Pancreas (tissue), 10 donors: ENCODE data around the gene AMOTL2. TPM values are rescaled to one million over a fixed set of nuclear protein-coding genes. Genes with fewer than 3 reads are reported as not detected.

Experiments used
- ATAC-seq, 4 donors: fragments of 200-7000 bp; cut with Tn5 transposase; one replicate each; pipeline versions ENCODE4 v1.8.0 to v1.9.1; 2020; ENCODE audit warnings: mild to moderate bottlenecking in 4 of 4, moderate library complexity in 4 of 4
- DNase-seq, 6 donors: peaks; one replicate each; pipeline ENCODE4 v3.0.0-alpha.2; 2020
- FAIRE-seq: peaks from 2 replicates; lab custom pipeline; 2012; peaks lifted over from hg19 to GRCh38; lab: Jason Lieb, UNC
- H3K27ac ChIP-seq, 4 donors: fragments of 200-600 bp; sonication (generic); 1 replicate in 3 of 4; 2 replicates in 1 of 4; pipeline versions ENCODE4 v1.5.0 to v1.8.0; 2020
- H3K27me3 ChIP-seq, 4 donors: fragments of 200-600 bp; one replicate each; pipeline ENCODE4 v1.8.0; 2021
- H3K36me3 ChIP-seq, 3 donors: fragments of 200-600 bp; sonication (generic) in 1 of 3; one replicate each; pipeline versions ENCODE4 v1.5.0 to v1.8.0; 2020 to 2021
- H3K4me1 ChIP-seq, 3 donors: fragments of 200-600 bp; one replicate each; pipeline ENCODE4 v1.8.0; 2021
- H3K4me3 ChIP-seq, 4 donors: fragments of 200-600 bp; sonication (generic) in 2 of 4; one replicate each; pipeline versions ENCODE4 v1.5.0 to v1.8.0; 2020 to 2021
- H3K9me3 ChIP-seq, 4 donors: fragments of 200-600 bp; one replicate each; pipeline ENCODE4 v1.8.0; 2021
- WGBS, 2 donors: extraction: QIAGEN DNeasy Blood & Tissue Kit; methylation state at CpG; one replicate each; pipeline ENCODE4 v1.1.7; 2013; 5-methylcytosine and 5-hydroxymethylcytosine counted together
- intact Hi-C, 3 donors: fragments of 100-400 bp; cut with DNase I; formaldehyde crosslinking; loops; one replicate each; pipeline versions ENCODE4 v1.11.1 to v1.14.2; 2022
- polyA plus RNA-seq, 2 donors: library from polyadenylated mRNA; stranded (reverse); fragments of 200-250 nt; gene quantifications; one replicate each; pipeline ENCODE4 v1.2.3, GENCODE V29; 2013
- total RNA-seq, 6 donors: library from RNA; stranded (reverse); fragmentation: NEBNext Ultra II Directional in 4 of 6; extraction: Animal tissue kit (Norgen Biotek cat#: 25700) in 4 of 6; gene quantifications; one replicate each; pipeline versions ENCODE4 v1.2.1 to v1.2.4, GENCODE V29; 2021 to 2023
- TF ChIP-seq, protein P1 (sequence below), 4 donors: fragments of 200-600 bp; sonication (generic) in 3 of 4; IDR thresholded peaks; one replicate each; pipeline versions ENCODE4 v1.5.0 to v1.8.0; 2021; ENCODE audit warnings: antibody characterized with exemption in 4 of 4
- donor health status: healthy with polysubstance abuse.
- donor health status: DM: no; HTN: no; CAD: no; lungs with moderate emphysema.
- donor health status: DM: no; HTN: no; CAD: no.
- donor health status: control.
- donor health status: control.
- donor health status: Bipolar disorder and iron deficiency.
- donor health status: DM: yes; HTN: yes; CAD: no.
- donor health status: DM: no; HTN: no; CAD: no.
- donor health status: DM: no; HTN: no; CAD: no.
- donor health status: DM: yes; HTN: yes; CAD: no.

Gene AMOTL2
- total and polyA plus RNA-seq, 8 donors, result 11.9 to 35.7 (median 28.9) TPM

DNA sequence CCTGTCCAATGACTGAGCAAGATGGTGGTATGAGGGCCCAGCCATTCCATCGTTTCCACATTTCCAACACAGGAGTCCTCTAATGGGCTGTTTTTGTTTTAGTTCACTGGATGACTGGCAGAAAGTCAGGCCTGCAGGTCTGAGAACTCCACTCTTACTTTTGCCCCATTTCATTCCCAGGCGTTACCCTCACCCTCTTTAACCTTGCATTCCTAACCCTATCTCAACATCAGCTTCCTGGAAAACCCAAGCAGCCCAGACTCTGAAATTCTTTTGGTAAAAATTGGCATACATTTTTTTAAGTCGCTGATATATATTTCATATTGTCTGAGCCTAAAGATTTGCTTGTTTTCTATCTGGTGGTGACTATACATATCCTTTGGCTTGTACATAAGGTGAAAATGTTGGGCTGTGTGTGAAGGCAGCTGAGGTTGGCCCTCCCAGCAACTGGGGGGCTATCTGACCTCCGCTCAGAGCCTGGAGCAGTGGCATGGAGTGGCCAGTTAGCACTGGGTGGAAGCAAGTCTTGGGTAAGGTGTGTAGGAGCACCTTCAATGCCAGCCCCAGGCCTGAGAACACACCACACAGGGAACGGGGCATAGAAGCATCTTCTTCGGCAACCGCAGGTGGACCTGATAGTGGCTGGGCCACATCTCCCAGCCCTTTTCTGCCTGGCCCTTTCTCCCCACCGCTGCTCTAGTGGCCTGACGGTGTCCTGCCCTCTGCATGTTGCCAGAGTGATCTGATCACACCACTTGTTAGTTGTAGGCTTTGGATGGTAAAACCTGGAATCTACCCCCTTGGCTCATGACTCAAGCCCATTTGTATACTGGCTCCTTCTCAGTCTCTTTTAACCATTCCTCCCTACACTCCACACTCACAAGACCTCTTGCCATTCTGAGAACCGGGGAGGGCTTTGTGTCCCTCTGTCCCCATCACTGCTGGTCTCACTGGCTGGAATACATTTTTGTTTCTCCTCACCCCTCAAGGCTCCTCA, 50.0 kb downstream of the AMOTL2 start:
- no peak overlapping the region for H3K4me3 ChIP-seq
- no peak overlapping the region for H3K27ac ChIP-seq
- no peaks in the 10 kb centered on the region for H3K36me3 ChIP-seq
- DNase-seq (no peak), FAIRE-seq (no peak), ATAC-seq (no peak)
- no peaks in the 10 kb centered on the region for H3K27me3 ChIP-seq
- peaks cover 0 to 3% (median 0%) of the 10 kb centered on the region in 3 donors for H3K4me1 ChIP-seq
- 86 to 91% methylated on average over 10 of the region's 10 CpGs for WGBS, 2 donors
- TF ChIP-seq, protein P1, sequence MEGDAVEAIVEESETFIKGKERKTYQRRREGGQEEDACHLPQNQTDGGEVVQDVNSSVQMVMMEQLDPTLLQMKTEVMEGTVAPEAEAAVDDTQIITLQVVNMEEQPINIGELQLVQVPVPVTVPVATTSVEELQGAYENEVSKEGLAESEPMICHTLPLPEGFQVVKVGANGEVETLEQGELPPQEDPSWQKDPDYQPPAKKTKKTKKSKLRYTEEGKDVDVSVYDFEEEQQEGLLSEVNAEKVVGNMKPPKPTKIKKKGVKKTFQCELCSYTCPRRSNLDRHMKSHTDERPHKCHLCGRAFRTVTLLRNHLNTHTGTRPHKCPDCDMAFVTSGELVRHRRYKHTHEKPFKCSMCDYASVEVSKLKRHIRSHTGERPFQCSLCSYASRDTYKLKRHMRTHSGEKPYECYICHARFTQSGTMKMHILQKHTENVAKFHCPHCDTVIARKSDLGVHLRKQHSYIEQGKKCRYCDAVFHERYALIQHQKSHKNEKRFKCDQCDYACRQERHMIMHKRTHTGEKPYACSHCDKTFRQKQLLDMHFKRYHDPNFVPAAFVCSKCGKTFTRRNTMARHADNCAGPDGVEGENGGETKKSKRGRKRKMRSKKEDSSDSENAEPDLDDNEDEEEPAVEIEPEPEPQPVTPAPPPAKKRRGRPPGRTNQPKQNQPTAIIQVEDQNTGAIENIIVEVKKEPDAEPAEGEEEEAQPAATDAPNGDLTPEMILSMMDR (IDR thresholded peaks at IDR 0.05), result no peak
- intact Hi-C loops, result loop anchor here in 1 of 3 donors (5.0 kb wide), 1 partner anchor 33 kb away; no protein-coding TSS in a partner anchor
- no peaks in the 10 kb centered on the region for H3K9me3 ChIP-seq

DNA sequence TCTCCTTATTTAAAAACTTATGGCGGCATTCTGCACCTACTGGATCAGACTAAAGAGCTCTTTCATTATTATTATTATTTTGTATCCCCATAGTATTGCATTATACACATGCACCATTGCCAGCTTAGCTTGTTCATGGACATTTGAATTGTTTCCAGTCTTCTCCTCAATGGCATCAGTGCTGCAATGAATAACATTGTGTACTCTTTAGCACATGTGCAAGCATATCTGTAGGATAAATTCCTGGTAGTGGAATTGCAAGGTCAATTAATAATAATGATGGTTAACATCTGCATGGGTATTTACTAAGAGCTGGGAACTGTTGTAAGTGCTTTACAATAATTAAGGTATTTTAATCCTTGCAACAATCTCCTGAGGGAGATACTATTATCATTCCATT, 52.0 kb downstream of the AMOTL2 start:
- H3K4me3 ChIP-seq, result no peak overlapping the region
- FAIRE-seq, result no peak
- H3K4me1 ChIP-seq, result peaks cover 0 to 3% (median 0%) of the 10 kb centered on the region in 3 donors
- TF ChIP-seq, protein P1 (IDR thresholded peaks at IDR 0.05), result no peak
- H3K36me3 ChIP-seq, result no peaks in the 10 kb centered on the region
- intact Hi-C loops, result loop anchor here in 1 of 3 donors (5.0 kb wide), 1 partner anchor 35 kb away; no protein-coding TSS in a partner anchor
- 92 to 94% methylated on average over 1 of the region's 1 CpG for WGBS, 2 donors
- ATAC-seq, result no peak
- H3K9me3 ChIP-seq, result no peaks in the 10 kb centered on the region
- no peak overlapping the region for H3K27ac ChIP-seq
- no peaks in the 10 kb centered on the region for H3K27me3 ChIP-seq
- no peak for DNase-seq

DNA sequence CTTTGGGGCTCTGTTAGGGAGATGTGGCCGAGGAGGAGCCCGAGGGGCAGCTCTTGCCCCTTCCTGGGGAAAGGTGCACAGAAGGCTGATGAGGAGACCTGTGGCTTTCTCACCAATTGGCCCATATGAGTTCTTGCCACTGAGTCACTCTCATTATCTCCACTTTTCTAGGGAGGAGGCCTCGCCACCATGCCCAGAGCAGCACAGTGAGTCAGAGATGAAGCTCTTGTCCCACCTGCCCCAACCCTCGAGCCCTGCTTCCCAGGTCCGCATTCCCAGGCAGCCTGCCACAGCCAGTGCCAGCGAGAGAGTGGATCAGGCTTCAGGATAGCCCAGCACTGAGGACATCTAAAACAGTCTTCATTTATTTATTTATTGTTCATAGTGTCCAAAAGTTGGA, 53.5 kb downstream of the AMOTL2 start:
- DNase-seq (no peak), ATAC-seq (no peak), FAIRE-seq (no peak)
- Histone ChIP-seq H3K9me3 (no peaks in the 10 kb centered on the region), H3K36me3 (no peaks in the 10 kb centered on the region), H3K4me3 (no peak overlapping the region), H3K4me1 (peaks cover 0 to 3% (median 0%) of the 10 kb centered on the region in 3 donors), H3K27ac (no peak overlapping the region), H3K27me3 (no peaks in the 10 kb centered on the region)
- WGBS, 2 donors, result 92% methylated on average over 6 of the region's 6 CpGs
- intact Hi-C loops, result loop anchor here in 1 of 3 donors (5.0 kb wide), 1 partner anchor 37 kb away; no protein-coding TSS in a partner anchor
- TF ChIP-seq, protein P1 (IDR thresholded peaks at IDR 0.05), result no peak

DNA sequence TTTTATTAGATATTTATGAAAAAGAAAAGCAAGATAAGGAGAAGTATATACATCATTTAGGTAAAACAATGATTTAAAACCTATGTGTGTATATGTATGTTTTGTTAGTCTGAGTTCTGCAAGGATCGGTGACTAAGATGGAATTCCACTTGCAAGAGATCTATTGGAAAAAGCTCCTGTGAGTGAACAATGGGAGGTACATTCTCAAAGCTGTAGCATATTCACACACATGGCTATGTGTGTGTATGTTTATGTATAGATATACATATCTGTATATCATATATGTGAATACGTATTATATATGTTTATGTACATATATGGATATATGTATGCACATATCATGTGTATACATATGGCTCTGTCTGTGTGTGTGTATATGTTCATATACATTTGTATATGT, 54.3 kb downstream of the AMOTL2 start:
- H3K9me3 ChIP-seq, result no peaks in the 10 kb centered on the region
- DNase-seq (no peak), FAIRE-seq (no peak), ATAC-seq (no peak)
- H3K36me3 ChIP-seq, result no peaks in the 10 kb centered on the region
- no peaks in the 10 kb centered on the region for H3K27me3 ChIP-seq
- intact Hi-C loops, result loop anchor here in 2 of 3 donors (5.0 kb wide), 2 partner anchors 37 to 42 kb away; no protein-coding TSS in a partner anchor
- 95 to 98% methylated on average over 2 of the region's 2 CpGs for WGBS, 2 donors
- TF ChIP-seq, protein P1 (IDR thresholded peaks at IDR 0.05), result no peak
- H3K27ac ChIP-seq, result no peak overlapping the region
- H3K4me1 ChIP-seq, result no peaks in the 10 kb centered on the region
- H3K4me3 ChIP-seq, result no peak overlapping the region
